Endothelial cell of umbilical vein (primary cell): Measurements from ENCODE around the gene SNX24.

Experiments used
- EZH2 ChIP-seq: IDR thresholded peaks from 2 replicates; pipeline ENCODE4 v1.6.1; 2012; ENCODE audit warnings: borderline replicate concordance, low read depth, mild to moderate bottlenecking, moderate library complexity, low read length, inconsistent platforms; ENCODE audit not compliant: severe bottlenecking
- FOS ChIP-seq: IDR thresholded peaks from 2 replicates; pipeline ENCODE4 v1.6.1; 2011; ENCODE audit warnings: mild to moderate bottlenecking, low read length, moderate library complexity, borderline replicate concordance; ENCODE audit not compliant: insufficient read depth
- JUN ChIP-seq: IDR thresholded peaks from 2 replicates; pipeline ENCODE4 v1.6.1; 2011; ENCODE audit warnings: borderline replicate concordance, low read depth; ENCODE audit not compliant: insufficient read length, insufficient read depth
- MAX ChIP-seq: IDR thresholded peaks from 2 replicates; pipeline ENCODE4 v1.6.1; 2011; ENCODE audit not compliant: insufficient read depth, insufficient read length
- MYC ChIP-seq: IDR thresholded peaks from one replicate; pipeline ENCODE4 v1.6.1; 2011; ENCODE audit warnings: mild to moderate bottlenecking, low read depth, low read length
- POLR2A ChIP-seq: IDR thresholded peaks from 2 replicates; pipeline ENCODE4 v1.6.1; 2012; ENCODE audit warnings: low read depth, mild to moderate bottlenecking, control low read depth, low read length
- POLR2AphosphoS5 ChIP-seq: IDR thresholded peaks from 2 replicates; pipeline ENCODE4 v1.6.1; 2012; ENCODE audit warnings: low read depth, mild to moderate bottlenecking, control low read depth, low read length, moderate library complexity; ENCODE audit not compliant: insufficient read depth
- TF ChIP-seq, protein P1 (sequence below), 2 donors: IDR thresholded peaks; 1 replicate in 1 of 2; 2 replicates in 1 of 2; pipeline ENCODE4 v1.5.1; 2011; ENCODE audit warnings: low read length in 2 of 2, mild to moderate bottlenecking in 2 of 2, moderate library complexity in 2 of 2, control low read depth in 1 of 2, inconsistent platforms in 1 of 2, low read depth in 1 of 2; ENCODE audit not compliant: insufficient read depth in 1 of 2; ENCODE audit errors: extremely low read depth in 1 of 2

DNA sequence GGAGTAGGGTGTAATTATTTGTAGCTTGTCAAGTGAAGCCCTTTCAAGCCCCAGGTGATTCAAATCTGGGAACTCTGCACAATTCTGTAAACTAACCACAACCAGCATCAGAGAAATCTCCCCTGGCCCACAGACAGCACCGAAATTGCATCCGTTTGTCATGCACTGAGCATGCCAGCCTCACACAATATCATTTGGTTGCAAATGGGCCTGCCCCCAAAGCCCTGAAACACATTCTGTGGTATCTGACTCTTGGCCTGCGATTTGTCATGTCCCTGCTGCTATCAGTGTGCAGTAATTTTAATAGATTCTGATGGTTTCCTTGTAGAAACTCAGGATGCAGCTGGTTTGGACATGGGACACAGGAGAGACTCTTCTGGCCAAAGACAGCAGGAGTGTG, 35.3 kb downstream of the SNX24 start:
- TF ChIP-seq, protein P1, sequence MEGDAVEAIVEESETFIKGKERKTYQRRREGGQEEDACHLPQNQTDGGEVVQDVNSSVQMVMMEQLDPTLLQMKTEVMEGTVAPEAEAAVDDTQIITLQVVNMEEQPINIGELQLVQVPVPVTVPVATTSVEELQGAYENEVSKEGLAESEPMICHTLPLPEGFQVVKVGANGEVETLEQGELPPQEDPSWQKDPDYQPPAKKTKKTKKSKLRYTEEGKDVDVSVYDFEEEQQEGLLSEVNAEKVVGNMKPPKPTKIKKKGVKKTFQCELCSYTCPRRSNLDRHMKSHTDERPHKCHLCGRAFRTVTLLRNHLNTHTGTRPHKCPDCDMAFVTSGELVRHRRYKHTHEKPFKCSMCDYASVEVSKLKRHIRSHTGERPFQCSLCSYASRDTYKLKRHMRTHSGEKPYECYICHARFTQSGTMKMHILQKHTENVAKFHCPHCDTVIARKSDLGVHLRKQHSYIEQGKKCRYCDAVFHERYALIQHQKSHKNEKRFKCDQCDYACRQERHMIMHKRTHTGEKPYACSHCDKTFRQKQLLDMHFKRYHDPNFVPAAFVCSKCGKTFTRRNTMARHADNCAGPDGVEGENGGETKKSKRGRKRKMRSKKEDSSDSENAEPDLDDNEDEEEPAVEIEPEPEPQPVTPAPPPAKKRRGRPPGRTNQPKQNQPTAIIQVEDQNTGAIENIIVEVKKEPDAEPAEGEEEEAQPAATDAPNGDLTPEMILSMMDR (IDR thresholded peaks at IDR 0.05; ENCODE audit: extremely low read depth in 1 of 2, insufficient read depth in 1 of 2, low read depth in 1 of 2, low read length in 2 of 2): no peak
- TF ChIP-seq JUN (no peak), POLR2A (no peak), EZH2 (no peak), MYC (no peak), FOS (no peak), MAX (no peak), POLR2AphosphoS5 (no peak)
